ENCODE measurements around the gene AFF2.

Gene AFF2

GRCh38 chrX:148592595-148592994 lies 92.2 kb downstream of the AFF2 start:
- no peak for DNase-seq

DNA sequence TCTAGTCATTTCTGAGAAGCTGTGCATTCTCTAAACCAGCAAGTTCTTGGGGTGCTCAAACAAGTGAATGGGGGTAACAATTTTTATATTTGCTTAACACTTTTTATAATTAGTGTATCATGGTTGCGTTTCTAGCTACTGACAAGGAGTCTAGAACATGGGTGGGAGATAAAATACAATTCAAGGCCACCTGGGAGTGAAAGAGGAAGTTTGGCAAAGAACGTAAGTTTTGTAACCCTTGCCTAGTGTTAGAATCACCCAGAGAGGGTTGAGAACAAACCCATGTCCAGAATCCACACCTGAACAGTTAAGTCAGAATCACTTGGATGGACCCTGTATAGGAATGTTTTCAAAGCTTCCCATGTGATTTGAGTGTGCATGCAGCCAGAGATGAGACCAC lies 92.7 kb downstream of the AFF2 start:
- no peak for DNase-seq

DNA sequence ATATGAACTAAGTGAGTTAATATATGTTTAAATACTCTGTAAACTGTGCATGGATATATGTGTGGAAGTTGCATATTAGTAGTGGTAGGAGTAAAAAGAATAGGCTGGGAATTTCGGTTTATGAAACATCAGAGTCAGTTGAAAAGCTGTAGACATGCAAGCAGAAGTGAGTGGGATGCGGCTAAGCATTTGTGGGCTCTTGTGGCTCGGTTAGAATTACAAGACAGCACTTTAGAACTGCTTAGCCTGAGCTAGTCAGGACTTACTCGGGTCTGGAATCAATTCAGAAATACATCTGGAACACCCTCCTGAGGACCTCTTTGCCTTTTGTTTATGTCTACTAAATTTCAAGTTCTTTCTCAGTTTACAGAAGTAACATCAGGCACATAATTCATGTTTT lies 93.6 kb downstream of the AFF2 start:
- DNase-seq = no peak

GRCh38 chrX:148599404-148599803 lies 99.0 kb downstream of the AFF2 start:
- DNase-seq = no peak

- DNase-seq = no peak
Observed at GRCh38 chrX:148600131-148600530, 99.7 kb downstream of the AFF2 start.

GRCh38 chrX:148600581-148600980 lies 100.2 kb downstream of the AFF2 start:
- no peak for DNase-seq

GRCh38 chrX:148601034-148601433 lies 100.6 kb downstream of the AFF2 start:
- no peak for DNase-seq

DNA sequence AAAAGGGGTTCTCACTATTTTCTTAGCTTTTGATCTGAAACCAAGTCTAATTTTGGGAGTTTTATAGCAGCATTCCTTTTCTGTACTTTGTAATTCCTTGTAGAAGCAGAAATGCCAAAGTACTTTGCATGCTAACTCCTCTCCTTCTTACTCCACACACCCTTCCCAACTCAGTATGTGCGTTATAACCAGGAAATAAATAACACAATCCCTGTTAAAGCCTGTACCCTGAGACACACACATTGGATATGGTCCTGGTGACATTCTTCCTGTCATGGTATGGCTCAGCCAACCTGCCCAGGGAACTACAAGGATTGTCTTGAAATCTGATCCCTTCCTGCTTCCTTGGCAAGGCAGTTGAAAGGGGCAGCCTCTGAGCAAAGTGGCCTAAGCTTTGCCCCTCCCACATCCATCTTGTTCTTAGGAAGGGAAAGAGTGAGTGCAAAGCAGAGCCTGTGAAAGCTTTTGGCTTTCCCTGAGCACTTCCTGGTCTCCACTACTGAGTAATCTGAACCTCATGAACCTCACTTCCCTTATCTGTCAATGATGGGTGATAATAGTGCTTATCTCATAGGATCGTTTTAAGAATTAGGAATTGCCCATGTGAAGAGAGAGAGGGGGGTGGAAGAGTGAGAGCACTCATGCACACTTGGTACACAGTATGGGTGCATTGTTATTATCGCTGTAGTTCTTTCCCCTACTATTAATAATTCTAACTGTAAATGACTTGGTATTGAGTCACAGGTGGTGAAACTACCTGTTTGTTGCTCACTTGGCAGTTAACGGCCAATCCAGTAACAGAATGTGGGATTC lies 109.3 kb downstream of the AFF2 start:
- no peak for DNase-seq

DNA sequence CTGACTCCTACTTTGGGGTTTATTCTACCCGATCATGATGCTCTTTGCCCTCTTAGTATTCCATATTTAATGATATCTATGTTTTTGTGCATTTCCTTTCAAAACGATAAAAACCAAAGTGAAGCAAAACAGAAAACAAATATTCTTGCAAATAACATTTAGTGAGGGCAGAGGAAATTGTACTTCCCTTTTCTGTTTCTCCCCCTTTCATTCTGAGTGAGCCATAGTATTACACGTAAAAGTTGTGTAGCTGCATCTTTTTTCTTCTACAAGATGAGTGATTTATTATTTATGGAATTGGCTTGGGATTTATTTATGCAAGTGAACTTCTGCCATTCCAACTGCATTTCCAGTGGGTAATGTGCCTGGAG lies 109.9 kb downstream of the AFF2 start:
- DNase-seq = no peak

DNA sequence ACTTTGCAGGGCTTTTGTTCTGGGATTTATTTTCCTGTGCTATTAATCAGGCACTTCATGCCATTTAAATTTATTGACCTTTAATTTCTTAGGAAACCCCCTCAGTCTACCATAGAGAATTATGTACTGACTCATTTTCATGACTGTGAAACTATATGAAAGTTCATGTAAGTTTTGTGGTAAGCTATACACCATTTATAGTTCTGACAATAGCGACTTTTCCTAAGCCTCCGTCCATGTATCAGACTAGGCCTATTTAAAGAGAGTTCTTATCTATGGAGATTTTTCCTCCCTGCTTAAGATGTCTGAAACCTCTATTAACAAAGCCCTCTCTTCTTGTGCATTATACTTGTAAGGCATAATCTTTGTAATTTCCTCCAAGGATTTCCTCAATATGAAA lies 111.6 kb downstream of the AFF2 start:
- DNase-seq = no peak

GRCh38 chrX:148612431-148612830 lies 112.0 kb downstream of the AFF2 start:
- no peak for DNase-seq

- no peak for DNase-seq
Observed at GRCh38 chrX:148613636-148614035, 113.2 kb downstream of the AFF2 start.

GRCh38 chrX:148615491-148615890 lies 115.1 kb downstream of the AFF2 start:
- DNase-seq = no peak

DNA sequence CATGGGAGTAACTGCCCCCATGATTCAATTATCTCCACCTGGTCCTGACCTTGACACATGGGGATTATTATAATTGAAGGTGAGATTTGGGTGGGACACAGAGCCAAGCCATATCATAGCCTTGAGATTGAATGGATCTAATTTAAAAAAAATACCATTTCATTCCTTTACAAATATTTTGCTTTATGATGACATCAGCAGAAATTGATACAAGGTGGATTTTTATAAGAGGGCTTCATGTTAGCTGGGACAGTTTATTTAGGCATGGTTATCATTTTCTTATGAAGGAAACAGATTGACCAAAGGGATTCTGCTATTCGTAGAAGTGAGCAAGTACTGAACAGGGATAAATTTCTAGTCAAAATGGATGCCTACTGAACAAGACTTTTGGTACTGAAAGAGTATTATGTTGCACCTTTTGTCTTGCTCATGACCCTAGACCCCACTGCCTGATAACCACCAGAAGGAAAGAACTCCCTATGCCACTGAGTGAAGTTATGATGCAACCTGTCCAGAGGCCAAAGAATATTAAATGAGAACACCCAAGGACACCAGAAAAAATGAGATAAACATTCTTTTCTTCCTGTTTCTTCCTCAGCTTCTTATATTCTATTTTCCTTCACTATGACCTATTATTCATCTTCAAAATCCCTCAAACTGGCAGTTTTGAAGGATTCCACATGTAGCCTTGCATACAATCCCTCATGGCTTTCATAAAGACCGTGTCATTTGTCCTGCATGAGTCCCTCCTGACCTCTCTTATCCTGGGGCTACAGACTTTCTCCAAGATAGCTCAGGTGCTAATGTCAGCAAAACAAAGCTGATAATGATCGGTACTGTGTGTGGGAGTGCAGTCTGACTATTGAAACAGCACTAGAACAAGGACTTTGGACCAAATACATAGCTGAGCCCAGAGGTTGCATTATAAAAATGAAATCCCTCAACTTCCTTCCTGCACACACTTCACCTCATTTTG lies 118.3 kb downstream of the AFF2 start:
- no peak for DNase-seq

GRCh38 chrX:148620023-148620422 lies 119.6 kb downstream of the AFF2 start:
- DNase-seq = no peak

DNA sequence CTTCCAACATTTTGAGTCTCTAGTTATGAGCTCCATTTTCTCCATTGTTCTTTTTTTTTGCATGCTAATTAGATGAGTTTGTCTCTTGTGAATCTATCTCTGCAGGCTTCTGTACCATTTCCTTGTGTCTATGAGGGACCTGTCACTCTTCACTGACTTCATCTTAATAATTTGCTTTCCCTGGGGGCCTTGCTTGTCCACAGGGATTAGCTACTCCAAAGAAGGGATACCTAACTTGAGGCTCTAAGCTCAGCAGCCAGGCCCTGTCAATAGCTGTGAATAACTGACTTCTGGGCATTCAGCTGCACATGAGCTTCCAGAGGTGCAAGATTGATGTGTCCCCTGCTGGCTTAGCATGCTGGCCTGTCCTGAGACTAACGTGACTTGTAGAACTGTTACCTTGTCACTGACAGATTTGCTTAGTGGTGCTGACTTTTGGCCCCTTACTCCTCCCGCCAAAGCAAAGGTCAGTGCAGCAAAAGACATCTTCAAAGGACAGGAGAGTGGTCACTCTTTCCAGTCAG lies 124.6 kb downstream of the AFF2 start:
- DNase-seq = no peak

DNA sequence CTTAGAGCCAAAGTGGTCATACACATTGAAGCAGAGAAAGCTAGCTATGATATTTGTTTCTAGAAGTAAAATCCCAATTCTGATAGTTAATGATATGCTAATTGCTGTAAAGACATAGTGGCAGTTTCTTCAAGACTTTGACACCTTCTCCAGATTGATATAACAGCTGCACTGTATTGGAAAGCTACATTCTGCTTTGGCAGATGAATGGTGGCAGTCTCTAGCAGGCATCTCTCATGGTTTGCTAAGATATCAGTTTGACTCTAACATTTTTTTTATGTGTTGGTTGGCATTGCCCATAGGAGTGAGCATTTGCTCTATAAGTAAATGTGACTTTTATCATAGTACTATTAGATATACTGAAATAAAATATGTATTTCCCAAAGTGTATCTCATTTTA lies 128.2 kb downstream of the AFF2 start:
- no peak for DNase-seq

DNA sequence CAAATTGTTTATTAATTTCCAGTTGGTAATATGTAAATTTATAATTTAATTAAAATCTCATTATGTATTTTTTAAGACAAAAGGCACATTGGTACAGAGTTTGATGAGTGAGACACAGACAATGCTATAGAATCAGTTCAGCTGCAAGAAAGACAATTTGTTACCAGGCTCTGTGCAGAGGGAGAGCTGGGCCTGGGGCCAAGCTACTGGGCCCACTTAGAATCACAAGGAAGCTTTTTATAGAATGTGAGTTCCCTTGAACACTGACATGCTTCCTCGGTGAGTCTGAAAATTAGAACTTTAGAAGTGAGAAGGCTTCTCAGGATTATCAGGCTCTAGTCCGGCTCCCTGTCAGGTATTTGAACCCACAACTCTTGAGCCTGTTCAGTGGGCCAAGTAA lies 129.0 kb downstream of the AFF2 start:
- no peak for DNase-seq

GRCh38 chrX:148632444-148632843 lies 132.0 kb downstream of the AFF2 start:
- DNase-seq = no peak

- DNase-seq = no peak
Observed at GRCh38 chrX:148633218-148633908, 132.9 kb downstream of the AFF2 start.

DNA sequence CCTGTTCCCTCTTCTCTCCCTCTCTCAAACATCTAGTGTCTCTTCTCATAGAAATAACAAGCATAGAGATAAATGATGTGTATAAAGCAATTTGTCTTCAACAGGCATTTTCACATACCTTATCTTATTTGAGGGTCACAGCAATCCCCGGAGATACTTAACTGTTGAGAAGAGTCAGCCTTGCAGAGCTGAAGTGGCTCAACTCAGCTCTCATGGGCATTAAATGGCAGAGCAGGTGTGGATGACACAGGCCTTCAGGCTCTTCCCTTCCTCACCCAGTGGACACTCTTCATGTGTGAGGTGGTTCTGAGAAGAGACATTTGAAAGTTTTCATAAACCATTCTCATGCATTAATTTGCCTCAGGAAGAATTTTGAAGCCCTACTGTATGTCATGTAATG lies 134.2 kb downstream of the AFF2 start:
- no peak for DNase-seq

DNA sequence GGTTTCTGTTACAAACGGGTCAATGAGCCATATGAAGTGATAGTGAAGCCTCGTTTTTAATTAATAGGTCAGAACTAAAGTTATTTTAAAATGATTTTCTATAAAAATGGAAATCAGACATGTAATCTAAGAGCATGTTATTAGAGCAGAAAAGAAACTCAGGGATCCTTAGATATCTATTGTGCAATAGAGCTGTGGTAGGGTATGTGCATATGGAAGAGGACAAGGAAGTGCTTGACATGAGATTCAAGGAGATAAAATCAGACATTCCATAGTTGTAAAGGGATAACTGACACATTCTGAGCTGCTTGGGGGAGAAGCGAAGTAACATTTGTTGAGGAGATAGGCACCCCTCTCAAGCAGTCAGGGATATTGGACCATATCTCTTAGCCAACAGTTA lies 143.0 kb downstream of the AFF2 start:
- no peak for DNase-seq

GRCh38 chrX:148647651-148648050 lies 147.2 kb downstream of the AFF2 start:
- DNase-seq = no peak
